ENCODE measurements around the gene SPI1.
A peak's percentile ranks its signal among the peaks of the same experiment; 100 is the strongest.

The SPI1 gene

DNA sequence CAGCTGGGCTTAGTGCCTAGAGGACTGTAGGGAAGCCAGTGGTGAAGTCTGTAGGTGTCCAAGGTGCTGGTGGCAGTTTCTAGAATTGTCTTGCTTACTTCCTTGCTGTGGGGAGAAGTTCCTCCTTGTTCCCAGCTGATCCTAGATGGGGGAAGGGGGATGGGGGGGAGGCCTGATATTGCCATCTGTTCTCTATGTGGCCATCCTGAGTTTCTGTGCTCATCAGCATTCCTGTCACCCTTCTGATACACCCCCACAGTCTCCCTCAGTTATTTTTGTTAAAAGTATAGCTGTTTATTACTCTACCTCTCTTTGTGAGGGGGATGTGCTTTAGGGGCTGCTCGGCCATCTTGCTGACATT, 71.9 kb downstream of the SPI1 start:
- Histone ChIP-seq H3K27me3 (no peaks in the 10 kb centered on the region), H3K4me3 (no peak overlapping the region), H3K27ac (peak overlapping the region; percentile 82 to 91), H3K36me3 (peaks cover 70 to 96% (median 71%) of the 10 kb centered on the region in 3 donors), H3K9me3 (peaks cover 0 to 10% (median 0%) of the 10 kb centered on the region in 3 donors), H3K4me1 (peaks cover 0 to 26% (median 22%) of the 10 kb centered on the region in 4 donors)
- DNase-seq: no peak
- intact Hi-C loops (cut with DNase I; ENCODE audit: low total_unique reads): no loop called here
- TF ChIP-seq, protein P1, sequence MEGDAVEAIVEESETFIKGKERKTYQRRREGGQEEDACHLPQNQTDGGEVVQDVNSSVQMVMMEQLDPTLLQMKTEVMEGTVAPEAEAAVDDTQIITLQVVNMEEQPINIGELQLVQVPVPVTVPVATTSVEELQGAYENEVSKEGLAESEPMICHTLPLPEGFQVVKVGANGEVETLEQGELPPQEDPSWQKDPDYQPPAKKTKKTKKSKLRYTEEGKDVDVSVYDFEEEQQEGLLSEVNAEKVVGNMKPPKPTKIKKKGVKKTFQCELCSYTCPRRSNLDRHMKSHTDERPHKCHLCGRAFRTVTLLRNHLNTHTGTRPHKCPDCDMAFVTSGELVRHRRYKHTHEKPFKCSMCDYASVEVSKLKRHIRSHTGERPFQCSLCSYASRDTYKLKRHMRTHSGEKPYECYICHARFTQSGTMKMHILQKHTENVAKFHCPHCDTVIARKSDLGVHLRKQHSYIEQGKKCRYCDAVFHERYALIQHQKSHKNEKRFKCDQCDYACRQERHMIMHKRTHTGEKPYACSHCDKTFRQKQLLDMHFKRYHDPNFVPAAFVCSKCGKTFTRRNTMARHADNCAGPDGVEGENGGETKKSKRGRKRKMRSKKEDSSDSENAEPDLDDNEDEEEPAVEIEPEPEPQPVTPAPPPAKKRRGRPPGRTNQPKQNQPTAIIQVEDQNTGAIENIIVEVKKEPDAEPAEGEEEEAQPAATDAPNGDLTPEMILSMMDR (IDR thresholded peaks at IDR 0.05): no peak

DNA sequence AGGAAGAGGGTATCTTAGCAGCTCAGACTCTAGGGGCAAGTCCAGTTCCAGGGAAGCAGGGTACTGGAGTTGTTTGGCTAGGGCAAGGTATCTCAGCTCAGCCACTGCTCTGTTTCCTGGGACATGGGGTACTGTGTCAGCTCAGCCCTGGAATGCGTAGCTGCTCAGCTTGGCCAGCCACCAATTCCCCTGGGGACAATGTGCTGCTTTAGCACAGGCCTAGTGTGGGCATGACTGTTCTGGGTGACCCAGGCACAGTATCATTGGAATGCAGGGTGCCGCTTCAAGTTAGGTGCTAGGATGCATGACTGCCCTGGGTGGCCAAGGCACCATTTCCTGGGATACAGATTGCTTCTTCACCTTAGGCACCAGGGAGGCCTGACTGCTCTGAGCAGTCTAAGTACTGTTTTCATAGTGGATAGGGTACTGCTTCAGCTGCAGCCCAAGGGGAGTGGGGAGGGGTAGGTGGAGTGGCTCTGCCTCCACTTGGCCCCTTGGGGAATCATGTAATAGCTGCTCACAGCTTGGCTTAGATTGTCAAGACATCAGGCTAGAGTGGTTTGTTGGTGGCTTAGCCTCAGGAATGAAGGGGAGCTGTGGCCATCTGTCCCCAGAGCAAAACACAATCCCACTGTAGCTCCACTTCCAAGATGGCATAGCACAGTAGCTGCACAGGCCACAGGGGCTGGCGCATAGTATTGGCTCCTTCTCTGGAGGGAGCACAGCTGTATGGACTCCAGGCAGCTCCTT, 72.4 kb downstream of the SPI1 start:
- DNase-seq: peak; percentile 64 to 90
- Histone ChIP-seq H3K27me3 (no peaks in the 10 kb centered on the region), H3K9me3 (peaks cover 0 to 10% (median 0%) of the 10 kb centered on the region in 3 donors), H3K4me1 (peaks cover 0 to 26% (median 22%) of the 10 kb centered on the region in 4 donors), H3K27ac (peak overlapping the region; percentile 82 to 91), H3K4me3 (no peak overlapping the region), H3K36me3 (peaks cover 68 to 90% (median 71%) of the 10 kb centered on the region in 3 donors)
- intact Hi-C loops (cut with DNase I; ENCODE audit: low total_unique reads): no loop called here
- TF ChIP-seq, protein P1 (IDR thresholded peaks at IDR 0.05): no peak

Measured in tibial artery (tissue), 4 donors.